ENCODE measurements around the gene TCF7L1.

Gene TCF7L1

GRCh38 chr2:85356186-85356585, 223.0 kb downstream of the TCF7L1 start:
- no peak for DNase-seq (ENCODE audit: low spot score)

GRCh38 chr2:85357736-85358135, 224.5 kb downstream of the TCF7L1 start:
- no peak for DNase-seq (ENCODE audit: low spot score)

All from HuH-7 (cell line).